Measurements from ENCODE around the gene ASIC3. TPM values are rescaled to one million over a fixed set of nuclear protein-coding genes. Genes with fewer than 3 reads are reported as not detected.
"Not testable (repeated sequence)": the region's sequence is repeated elsewhere in the genome, so short reads cannot be mapped to it uniquely, and the experiment has no call there.

ASIC3 gene
- total and polyA plus RNA-seq, 3 experiments from 2014 or later = 2.6 to 3.6 TPM; not detected in 1

DNA sequence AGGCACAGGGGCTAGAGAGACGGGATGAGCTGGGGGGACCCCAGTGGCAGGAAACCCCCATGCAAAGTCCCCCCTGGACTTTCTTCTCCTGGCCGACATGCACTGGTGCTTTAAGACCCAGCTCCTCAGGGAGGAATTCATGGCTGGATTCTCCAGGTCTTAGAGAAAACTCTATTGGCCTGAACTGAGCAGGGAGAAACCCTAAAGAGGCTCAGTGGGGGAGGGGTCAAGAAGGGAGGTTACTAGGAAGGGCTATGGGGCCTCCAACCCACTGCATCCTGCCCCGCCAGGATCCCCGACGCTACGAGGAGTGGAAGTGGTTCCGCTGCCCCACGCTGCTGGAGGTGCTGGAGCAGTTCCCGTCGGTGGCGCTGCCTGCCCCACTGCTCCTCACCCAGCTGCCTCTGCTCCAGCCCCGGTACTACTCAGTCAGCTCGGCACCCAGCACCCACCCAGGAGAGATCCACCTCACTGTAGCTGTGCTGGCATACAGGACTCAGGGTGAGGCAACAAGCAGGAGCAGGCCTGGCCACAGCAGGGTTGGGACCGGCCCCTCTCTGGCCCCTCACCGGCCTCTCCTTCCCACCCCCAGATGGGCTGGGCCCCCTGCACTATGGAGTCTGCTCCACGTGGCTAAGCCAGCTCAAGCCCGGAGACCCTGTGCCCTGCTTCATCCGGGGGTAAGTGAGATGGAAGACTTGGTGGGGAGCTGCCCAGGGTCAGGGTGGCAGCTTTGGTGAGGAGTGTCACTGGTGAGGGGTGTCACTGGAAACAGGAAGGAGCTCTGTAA, 37.8 kb upstream of the ASIC3 start:
- H3K4me3 ChIP-seq (ENCODE audit: low read length) = peak overlapping the region; percentile 23
- CTCF ChIA-PET = interaction anchor here (0.9 to 5.5 kb wide), 11 partner anchors 8 to 232 kb away, joined by 3 to 44 read pairs (median 9); partner anchors contain the start of genes ABCB8 and NOS3

GRCh38 chr7:151011097-151011409, 37.3 kb upstream of the ASIC3 start:
- Mint-ChIP-seq H3K9me3 (no peaks in the 10 kb centered on the region), H3K4me1 (peaks cover 63 to 84% (median 67%) of the 10 kb centered on the region in 3 donors), H3K27me3 (peaks cover 0 to 10% of the 10 kb centered on the region in 2 donors), H3K36me3 (peaks cover 0 to 2% (median 0%) of the 10 kb centered on the region in 3 donors), H3K4me3 (peak overlapping the region; percentile 34 to 78 (median 48)), H3K27ac (peak overlapping the region; percentile 93 to 100 (median 96))
- DNase-seq = no peak
- Histone ChIP-seq H3K27ac (ENCODE audit: low read depth, low read length) (peak overlapping the region; percentile 66), H3K9me3 (ENCODE audit: low read length) (no peaks in the 10 kb centered on the region), H3K27me3 (ENCODE audit: insufficient read depth, low read length, poor library complexity, severe bottlenecking) (no peaks in the 10 kb centered on the region), H3K4me1 (ENCODE audit: insufficient read depth, low read length) (peaks cover 88% of the 10 kb centered on the region), H3K36me3 (ENCODE audit: insufficient read depth, low read length) (no peaks in the 10 kb centered on the region), H3K4me3 (ENCODE audit: low read length) (peak overlapping the region; percentile 23)
- ChIA-PET POLR2A (interaction anchor here (1.1 kb wide), 1 partner anchor 17 kb away, joined by 3 read pairs; the partner anchor contains the start of gene ABCB8), CTCF (interaction anchor here (0.9 to 5.5 kb wide), 9 partner anchors 7 to 232 kb away, joined by 3 to 44 read pairs (median 9); partner anchors contain the start of genes ABCB8 and NOS3)

More for the DNA sequence above, 37.8 kb upstream of the ASIC3 start:
- peak in 4 of 5 donors; percentile 24 to 59 (median 40) for DNase-seq
- POLR2A ChIA-PET = interaction anchor here (1.0 to 1.1 kb wide), 2 partner anchors 12 to 16 kb away, joined by 3 to 4 read pairs; no protein-coding TSS in a partner anchor
- Mint-ChIP-seq H3K4me1 (peaks cover 64 to 83% (median 69%) of the 10 kb centered on the region in 3 donors), H3K27me3 (peaks cover 0 to 10% of the 10 kb centered on the region in 2 donors), H3K9me3 (no peaks in the 10 kb centered on the region), H3K27ac (peak overlapping the region; percentile 93 to 100 (median 96)), H3K36me3 (peaks cover 0 to 2% (median 0%) of the 10 kb centered on the region in 3 donors), H3K4me3 (peak overlapping the region; percentile 34 to 78 (median 65))
- H3K27me3 ChIP-seq (ENCODE audit: insufficient read depth, low read length, poor library complexity, severe bottlenecking) = no peaks in the 10 kb centered on the region
- peaks cover 82% of the 10 kb centered on the region for H3K4me1 ChIP-seq (ENCODE audit: insufficient read depth, low read length)
- no peaks in the 10 kb centered on the region for H3K36me3 ChIP-seq (ENCODE audit: insufficient read depth, low read length)
- peak overlapping the region; percentile 66 for H3K27ac ChIP-seq (ENCODE audit: low read depth, low read length)
- H3K9me3 ChIP-seq (ENCODE audit: low read length) = no peaks in the 10 kb centered on the region

GRCh38 chr7:151011616-151012015, 36.7 kb upstream of the ASIC3 start:
- H3K4me3 ChIP-seq (ENCODE audit: low read length); DNase-seq; H3K9me3 ChIP-seq (ENCODE audit: low read length); H3K36me3 ChIP-seq (ENCODE audit: insufficient read depth, low read length); H3K36me3 Mint-ChIP-seq; H3K27me3 ChIP-seq (ENCODE audit: insufficient read depth, low read length, poor library complexity, severe bottlenecking); H3K9me3 Mint-ChIP-seq: not testable (repeated sequence)
- POLR2A ChIA-PET = interaction anchor here (1.1 kb wide), 1 partner anchor 16 kb away, joined by 3 read pairs; the partner anchor contains the start of gene ABCB8
- peaks cover 64 to 87% (median 64%) of the 10 kb centered on the region in 3 donors for H3K4me1 Mint-ChIP-seq
- peaks cover 0 to 10% of the 10 kb centered on the region in 2 donors for H3K27me3 Mint-ChIP-seq
- Histone ChIP-seq H3K27ac (ENCODE audit: low read depth, low read length) (peak overlapping the region; percentile 79), H3K4me1 (ENCODE audit: insufficient read depth, low read length) (peaks cover 91% of the 10 kb centered on the region)
- H3K27ac Mint-ChIP-seq = peak overlapping the region; percentile 84 to 100 (median 97)
- CTCF ChIA-PET = interaction anchor here (1.2 to 5.5 kb wide), 6 partner anchors 17 to 233 kb away, joined by 4 to 31 read pairs (median 6); partner anchors contain the start of genes ABCB8 and NOS3
- peak overlapping the region in 6 of 7 donors; percentile 38 to 58 (median 53) for H3K4me3 Mint-ChIP-seq

DNA sequence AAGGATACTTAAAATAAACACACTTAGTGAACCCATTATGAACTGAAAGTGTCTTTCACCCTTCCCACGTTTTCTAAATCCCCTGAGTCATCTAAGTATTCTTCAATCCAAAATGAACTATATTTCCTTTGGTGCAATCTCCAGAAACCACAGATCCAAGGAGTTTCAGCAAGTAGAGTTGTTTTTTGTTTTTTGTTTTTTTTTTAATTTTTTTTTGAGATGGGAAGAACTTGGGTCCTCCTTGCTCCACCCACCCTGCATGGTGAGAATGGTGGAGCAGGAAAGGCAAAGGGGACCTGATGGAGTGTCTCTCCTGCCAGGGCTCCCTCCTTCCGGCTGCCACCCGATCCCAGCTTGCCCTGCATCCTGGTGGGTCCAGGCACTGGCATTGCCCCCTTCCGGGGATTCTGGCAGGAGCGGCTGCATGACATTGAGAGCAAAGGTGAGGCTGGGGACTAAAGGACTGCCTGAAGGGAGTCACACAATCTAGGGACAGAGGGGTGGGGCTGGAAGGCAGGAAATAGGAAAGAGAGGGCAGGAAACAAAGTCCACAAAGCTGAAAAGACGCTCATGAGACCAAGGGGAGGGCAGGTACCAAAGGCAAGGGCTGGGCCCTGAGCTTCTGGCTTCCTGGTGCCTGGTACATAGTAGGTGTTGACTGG, 36.2 kb upstream of the ASIC3 start:
- H3K4me3 Mint-ChIP-seq = peak overlapping the region; percentile 33 to 61 (median 55)
- peaks cover 0 to 10% of the 10 kb centered on the region in 2 donors for H3K27me3 Mint-ChIP-seq
- DNase-seq = no peak
- no peaks in the 10 kb centered on the region for H3K9me3 Mint-ChIP-seq
- no peaks in the 10 kb centered on the region for H3K9me3 ChIP-seq (ENCODE audit: low read length)
- peaks cover 62 to 88% (median 65%) of the 10 kb centered on the region in 3 donors for H3K4me1 Mint-ChIP-seq
- POLR2A ChIA-PET = interaction anchor here (0.7 to 1.1 kb wide), 2 partner anchors 16 to 108 kb away, joined by 3 to 4 read pairs; partner anchors contain the start of gene ABCB8
- peak overlapping the region; percentile 88 to 100 (median 97) for H3K27ac Mint-ChIP-seq
- H3K27me3 ChIP-seq (ENCODE audit: insufficient read depth, low read length, poor library complexity, severe bottlenecking) = no peaks in the 10 kb centered on the region
- peaks cover 93% of the 10 kb centered on the region for H3K4me1 ChIP-seq (ENCODE audit: insufficient read depth, low read length)
- peak overlapping the region; percentile 79 for H3K27ac ChIP-seq (ENCODE audit: low read depth, low read length)
- CTCF ChIA-PET = interaction anchor here (1.2 to 5.5 kb wide), 4 partner anchors 18 to 233 kb away, joined by 4 to 31 read pairs (median 5); partner anchors contain the start of gene NOS3
- no peaks in the 10 kb centered on the region for H3K36me3 ChIP-seq (ENCODE audit: insufficient read depth, low read length)
- H3K4me3 ChIP-seq (ENCODE audit: low read length) = no peak overlapping the region
- H3K36me3 Mint-ChIP-seq = peaks cover 0 to 2% (median 0%) of the 10 kb centered on the region in 3 donors

GRCh38 chr7:151012911-151013347, 35.4 kb upstream of the ASIC3 start:
- ChIA-PET CTCF (interaction anchor here (1.0 to 5.5 kb wide), 6 partner anchors 15 to 111 kb away, joined by 3 to 31 read pairs (median 4); partner anchors contain the start of genes ABCB8 and NOS3), POLR2A (no interaction called here)
- Mint-ChIP-seq H3K27me3 (peaks cover 0 to 9% of the 10 kb centered on the region in 2 donors), H3K9me3 (no peaks in the 10 kb centered on the region), H3K4me3 (peak overlapping the region in 5 of 7 donors; percentile 24 to 99 (median 52)), H3K27ac (peak overlapping the region; percentile 88 to 100 (median 97)), H3K36me3 (peaks cover 0 to 2% (median 0%) of the 10 kb centered on the region in 3 donors), H3K4me1 (peaks cover 62 to 88% (median 65%) of the 10 kb centered on the region in 3 donors)
- peak in 1 of 5 donors; percentile 45 for DNase-seq
- no peaks in the 10 kb centered on the region for H3K9me3 ChIP-seq (ENCODE audit: low read length)
- peak overlapping the region; percentile 79 for H3K27ac ChIP-seq (ENCODE audit: low read depth, low read length)
- no peaks in the 10 kb centered on the region for H3K27me3 ChIP-seq (ENCODE audit: insufficient read depth, low read length, poor library complexity, severe bottlenecking)
- no peak overlapping the region for H3K4me3 ChIP-seq (ENCODE audit: low read length)
- no peaks in the 10 kb centered on the region for H3K36me3 ChIP-seq (ENCODE audit: insufficient read depth, low read length)
- peaks cover 93% of the 10 kb centered on the region for H3K4me1 ChIP-seq (ENCODE audit: insufficient read depth, low read length)

GRCh38 chr7:151013356-151013732, 35.0 kb upstream of the ASIC3 start:
- peak overlapping the region; percentile 79 for H3K27ac ChIP-seq (ENCODE audit: low read depth, low read length)
- no peak overlapping the region for H3K4me3 ChIP-seq (ENCODE audit: low read length)
- peaks cover 0 to 1% (median 0%) of the 10 kb centered on the region in 5 donors for H3K9me3 Mint-ChIP-seq
- H3K36me3 ChIP-seq (ENCODE audit: insufficient read depth, low read length) = no peaks in the 10 kb centered on the region
- peaks cover 93% of the 10 kb centered on the region for H3K4me1 ChIP-seq (ENCODE audit: insufficient read depth, low read length)
- peak overlapping the region in 6 of 7 donors; percentile 89 to 99 (median 94) for H3K4me3 Mint-ChIP-seq
- H3K4me1 Mint-ChIP-seq = peaks cover 62 to 88% (median 65%) of the 10 kb centered on the region in 3 donors
- ChIA-PET CTCF (interaction anchor here (1.0 to 7.6 kb wide), 9 partner anchors 15 to 110 kb away, joined by 3 to 39 read pairs (median 4); partner anchors contain the start of gene ABCB8), POLR2A (interaction anchor here (0.9 to 1.0 kb wide), 4 partner anchors 15 to 72 kb away, joined by 3 to 7 read pairs (median 4); partner anchors contain the start of genes ABCB8 and FASTK)
- H3K27me3 Mint-ChIP-seq = peaks cover 2 to 9% of the 10 kb centered on the region in 2 donors
- H3K27me3 ChIP-seq (ENCODE audit: insufficient read depth, low read length, poor library complexity, severe bottlenecking) = no peaks in the 10 kb centered on the region
- H3K9me3 ChIP-seq (ENCODE audit: low read length) = no peaks in the 10 kb centered on the region
- peak overlapping the region; percentile 99 to 100 (median 100) for H3K27ac Mint-ChIP-seq
- DNase-seq = no peak
- H3K36me3 Mint-ChIP-seq = peaks cover 0 to 2% (median 0%) of the 10 kb centered on the region in 3 donors

All from CD8-positive, alpha-beta memory T cell (primary cell).